PC-9 (cell line): ENCODE results near the gene BRAF. TPM values are rescaled to one million over a fixed set of nuclear protein-coding genes. Genes with fewer than 3 reads are reported as not detected.

Experiments used
- BruUV-seq: library from RNA; stranded (reverse); fragments of 400-500 nt; replicated peaks from 2 replicates; lab custom pipeline; 2021; lab: Mats Ljungman, UMichigan
- CTCF ChIA-PET: fragments of 300-600 bp; sonication (Branson Sonifier 250); formaldehyde crosslinking; loops from one replicate; lab custom pipeline; 2022; ENCODE audit warnings: antibody characterized with exemption; lab: Charles Lee
- POLR2A ChIA-PET: fragments of 300-600 bp; sonication (Branson Sonifier 250); formaldehyde crosslinking; loops from one replicate; lab custom pipeline; 2022; ENCODE audit warnings: antibody characterized with exemption; ENCODE audit not compliant: unreplicated experiment; lab: Charles Lee
- DNase-seq, 2 experiments: peaks; one replicate each; pipeline versions ENCODE4 v3.0.0 to v3.0.0-alpha.2; 2015 to 2022; ENCODE audit warnings: mixed read lengths in 1 of 2
- H2AFZ ChIP-seq: fragments of 200-600 bp; sonication (generic); 2 replicates; pipeline ENCODE4 v1.8.1; 2017; ENCODE audit warnings: antibody characterized with exemption
- H3F3A ChIP-seq: fragments of 200-600 bp; sonication (generic); 2 replicates; pipeline ENCODE4 v1.8.1; 2017; ENCODE audit warnings: antibody characterized with exemption, mild to moderate bottlenecking, low read depth; ENCODE audit not compliant: insufficient read depth
- H3K27ac ChIP-seq: fragments of 200-600 bp; sonication (generic); 2 replicates; pipeline ENCODE4 v1.6.1; 2016; ENCODE audit warnings: mixed run types
- H3K27me3 ChIP-seq: fragments of 200-600 bp; sonication (generic); 2 replicates; pipeline ENCODE4 v1.6.1; 2016; ENCODE audit warnings: low read depth, mixed run types; ENCODE audit not compliant: insufficient read depth
- H3K36me3 ChIP-seq: fragments of 200-600 bp; sonication (generic); 2 replicates; pipeline ENCODE4 v1.6.1; 2016; ENCODE audit warnings: low read depth, mixed run types
- H3K4me1 ChIP-seq: fragments of 200-600 bp; sonication (generic); replicated peaks from 2 replicates; pipeline ENCODE4 v1.6.1; 2016; ENCODE audit warnings: mixed run types; ENCODE audit not compliant: insufficient read depth
- H3K4me2 ChIP-seq: fragments of 200-600 bp; sonication (generic); 2 replicates; pipeline ENCODE4 v1.6.1; 2017; ENCODE audit warnings: mixed run types
- H3K4me3 ChIP-seq: fragments of 200-600 bp; sonication (generic); 2 replicates; pipeline ENCODE4 v1.6.1; 2016; ENCODE audit warnings: mixed run types
- H3K79me2 ChIP-seq: fragments of 200-600 bp; sonication (generic); 2 replicates; pipeline ENCODE4 v1.6.1; 2017; ENCODE audit warnings: low read depth, mixed run types
- H3K9me2 ChIP-seq: fragments of 200-600 bp; sonication (generic); 2 replicates; pipeline ENCODE4 v1.8.1; 2017; ENCODE audit warnings: mild to moderate bottlenecking; ENCODE audit not compliant: insufficient read depth
- H3K9me3 ChIP-seq: fragments of 200-600 bp; sonication (generic); 2 replicates; pipeline ENCODE4 v1.8.1; 2016; ENCODE audit warnings: low read depth; ENCODE audit not compliant: insufficient read depth
- H4K20me1 ChIP-seq: fragments of 200-600 bp; sonication (generic); 2 replicates; pipeline ENCODE4 v1.8.1; 2017; ENCODE audit not compliant: insufficient read depth
- EZH2 ChIP-seq: fragments of 200-600 bp; sonication (generic); IDR thresholded peaks from 2 replicates; pipeline ENCODE4 v1.8.0; 2017; ENCODE audit warnings: antibody characterized with exemption, low read depth
- intact Hi-C: fragments of 100-400 bp; cut with micrococcal nuclease; formaldehyde crosslinking; loops from one replicate; pipeline ENCODE4 v1.10.0; 2022; ENCODE audit not compliant: unreplicated experiment
- total RNA-seq: library from RNA; stranded (reverse); gene quantifications from 2 replicates; pipeline ENCODE4 v1.2.3, GENCODE V29; 2021
- TF ChIP-seq, protein P1 (sequence below): fragments of 200-600 bp; sonication (generic); conservative IDR thresholded peaks from 2 replicates; pipeline ENCODE4 v1.6.1; 2017; ENCODE audit warnings: mixed run types, antibody characterized with exemption, mild to moderate bottlenecking, moderate library complexity

The BRAF gene
- total RNA-seq, 1 experiment from 2014 or later, result 56.9 TPM

DNA sequence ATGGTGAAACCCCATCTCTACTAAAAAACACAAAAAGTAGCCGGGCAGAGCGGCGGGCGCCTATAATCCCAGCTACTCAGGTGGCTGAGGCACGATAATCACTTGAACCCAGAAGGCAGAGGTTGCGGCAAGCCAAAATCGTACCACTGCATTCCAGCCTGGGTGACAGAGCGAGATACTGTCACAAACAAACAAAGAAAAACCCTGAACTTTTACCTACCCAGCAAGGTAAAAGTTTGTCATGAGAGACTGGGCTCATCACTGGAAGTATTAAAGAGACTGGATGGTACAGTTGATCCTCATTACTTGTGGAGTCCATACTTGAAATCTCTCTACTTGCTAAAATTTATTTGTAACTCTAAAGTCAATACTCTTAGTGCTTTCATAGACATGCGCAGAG is 114.3 kb downstream of the BRAF start:
- no peak overlapping the region for H3K27ac ChIP-seq
- no peak for DNase-seq
- intact Hi-C loops, result loop anchor here (2.0 to 5.0 kb wide), 3 partner anchors 114 to 842 kb away; partner anchors contain the start of gene BRAF
- H3K4me1 ChIP-seq, result no peaks in the 10 kb centered on the region
- no peak overlapping the region for H2AFZ ChIP-seq
- POLR2A ChIA-PET, result interaction anchor here (0.6 kb wide), 1 partner anchor 158 kb away, joined by 3 read pairs; no protein-coding TSS in a partner anchor
- peaks cover 10% of the 10 kb centered on the region; the same call in 1 of the 2 replicates for H3F3A ChIP-seq
- no peaks in the 10 kb centered on the region for H3K9me2 ChIP-seq
- no TSS peak for BruUV-seq
- H3K36me3 ChIP-seq, result no peaks in the 10 kb centered on the region
- no peaks in the 10 kb centered on the region for H3K9me3 ChIP-seq
- H3K4me2 ChIP-seq, result no peak overlapping the region
- no peaks in the 10 kb centered on the region; the same call in 1 of the 2 replicates for H4K20me1 ChIP-seq
- H3K27me3 ChIP-seq, result no peaks in the 10 kb centered on the region
- TF ChIP-seq, protein P1, sequence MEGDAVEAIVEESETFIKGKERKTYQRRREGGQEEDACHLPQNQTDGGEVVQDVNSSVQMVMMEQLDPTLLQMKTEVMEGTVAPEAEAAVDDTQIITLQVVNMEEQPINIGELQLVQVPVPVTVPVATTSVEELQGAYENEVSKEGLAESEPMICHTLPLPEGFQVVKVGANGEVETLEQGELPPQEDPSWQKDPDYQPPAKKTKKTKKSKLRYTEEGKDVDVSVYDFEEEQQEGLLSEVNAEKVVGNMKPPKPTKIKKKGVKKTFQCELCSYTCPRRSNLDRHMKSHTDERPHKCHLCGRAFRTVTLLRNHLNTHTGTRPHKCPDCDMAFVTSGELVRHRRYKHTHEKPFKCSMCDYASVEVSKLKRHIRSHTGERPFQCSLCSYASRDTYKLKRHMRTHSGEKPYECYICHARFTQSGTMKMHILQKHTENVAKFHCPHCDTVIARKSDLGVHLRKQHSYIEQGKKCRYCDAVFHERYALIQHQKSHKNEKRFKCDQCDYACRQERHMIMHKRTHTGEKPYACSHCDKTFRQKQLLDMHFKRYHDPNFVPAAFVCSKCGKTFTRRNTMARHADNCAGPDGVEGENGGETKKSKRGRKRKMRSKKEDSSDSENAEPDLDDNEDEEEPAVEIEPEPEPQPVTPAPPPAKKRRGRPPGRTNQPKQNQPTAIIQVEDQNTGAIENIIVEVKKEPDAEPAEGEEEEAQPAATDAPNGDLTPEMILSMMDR, result no peak
- no peak for TF ChIP-seq EZH2
- CTCF ChIA-PET, result interaction anchor here (0.6 to 2.1 kb wide), 3 partner anchors 201 to 330 kb away, joined by 6 to 11 read pairs (median 10); partner anchors contain the start of gene MRPS33
- no peak overlapping the region for H3K4me3 ChIP-seq
- 0 out of 2 replicates have a peak, but pooled peaks cover 7% of the 10 kb centered on the region for H3K79me2 ChIP-seq

DNA sequence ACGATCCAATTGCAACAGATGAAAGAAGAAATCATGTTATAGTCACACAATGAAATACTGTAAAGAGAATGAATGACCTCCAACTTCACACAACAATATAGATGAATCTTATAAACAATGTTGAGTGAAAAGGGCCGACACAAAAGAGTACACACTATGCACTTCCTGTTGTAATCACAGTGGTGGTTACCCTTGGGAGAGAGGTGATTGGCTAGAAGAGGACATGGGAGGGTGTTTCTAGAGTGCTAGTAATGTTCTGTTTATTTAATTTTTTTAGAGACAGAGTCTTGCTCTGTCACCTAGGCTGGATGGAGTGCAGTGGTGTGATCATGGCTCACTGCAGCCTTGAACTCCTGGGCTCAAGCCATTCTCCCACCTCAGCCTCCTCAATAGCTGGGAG is 145.8 kb downstream of the BRAF start:
- no TSS peak for BruUV-seq
- H2AFZ ChIP-seq, result no peak overlapping the region
- peaks cover 1% of the 10 kb centered on the region; the same call in 1 of the 2 replicates for H3F3A ChIP-seq
- no peak for TF ChIP-seq EZH2
- TF ChIP-seq, protein P1, result no peak
- H3K9me2 ChIP-seq, result no peaks in the 10 kb centered on the region
- no peaks in the 10 kb centered on the region for H3K4me1 ChIP-seq
- no peak overlapping the region for H3K4me2 ChIP-seq
- DNase-seq, result no peak
- intact Hi-C loops, result loop anchor here (10.0 kb wide), 1 partner anchor 304 kb away; the partner anchor contains the start of gene MKRN1
- no peak overlapping the region for H3K27ac ChIP-seq
- H3K79me2 ChIP-seq, result no peaks in the 10 kb centered on the region
- no peaks in the 10 kb centered on the region for H3K9me3 ChIP-seq
- no peaks in the 10 kb centered on the region for H4K20me1 ChIP-seq
- peaks cover 22% of the 10 kb centered on the region; the same call in 1 of the 2 replicates for H3K36me3 ChIP-seq
- POLR2A ChIA-PET, result no interaction called here
- no peaks in the 10 kb centered on the region for H3K27me3 ChIP-seq
- H3K4me3 ChIP-seq, result no peak overlapping the region
- CTCF ChIA-PET, result no interaction called here

DNA sequence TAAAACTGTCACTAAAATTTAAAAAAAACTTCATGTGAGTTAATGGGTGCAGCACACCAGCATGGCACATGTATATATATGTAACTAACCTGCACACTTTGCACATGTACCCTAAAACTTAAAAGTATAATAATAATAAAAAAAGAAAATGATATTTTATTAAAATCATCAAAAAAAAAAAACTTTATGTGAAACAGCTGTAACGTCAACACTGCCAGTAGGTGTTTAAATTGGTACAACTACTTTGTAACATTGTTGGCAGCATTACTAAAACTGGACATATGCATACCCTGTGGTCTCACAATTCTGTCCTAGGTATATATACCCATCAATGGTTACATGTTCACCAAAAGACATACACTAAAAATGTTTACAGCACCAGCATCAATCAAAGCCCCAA is 146.2 kb downstream of the BRAF start:
- Histone ChIP-seq H3K36me3 (peaks cover 22% of the 10 kb centered on the region; the same call in 1 of the 2 replicates), H3K27ac (no peak overlapping the region), H3F3A (peaks cover 3% of the 10 kb centered on the region; the same call in 1 of the 2 replicates), H4K20me1 (no peaks in the 10 kb centered on the region), H2AFZ (no peak overlapping the region), H3K79me2 (no peaks in the 10 kb centered on the region), H3K4me1 (no peaks in the 10 kb centered on the region), H3K4me3 (no peak overlapping the region), H3K4me2 (no peak overlapping the region), H3K9me2 (no peaks in the 10 kb centered on the region), H3K9me3 (no peaks in the 10 kb centered on the region), H3K27me3 (no peaks in the 10 kb centered on the region)
- TF ChIP-seq, protein P1, result no peak
- POLR2A ChIA-PET, result no interaction called here
- DNase-seq, result no peak
- intact Hi-C loops, result loop anchor here (10.0 kb wide), 1 partner anchor 304 kb away; the partner anchor contains the start of gene MKRN1
- CTCF ChIA-PET, result no interaction called here
- no TSS peak for BruUV-seq
